AG04450 (cell line): ENCODE results near the gene B4GALNT3. TPM values are rescaled to one million over a fixed set of nuclear protein-coding genes. Genes with fewer than 3 reads are reported as not detected.
"Not testable (repeated sequence)": the region's sequence is repeated elsewhere in the genome, so short reads cannot be mapped to it uniquely, and the experiment has no call there.

Experiments used
- CTCF ChIA-PET: fragments of 300-600, 350-600 bp; formaldehyde crosslinking; extraction: SDS; loops from one replicate; lab custom pipeline; 2022; ENCODE audit warnings: antibody characterized with exemption, inconsistent platforms; lab: Charles Lee
- POLR2A ChIA-PET: fragments of 350-600 bp; formaldehyde crosslinking; extraction: SDS; loops from one replicate; lab custom pipeline; 2021; ENCODE audit warnings: antibody characterized with exemption, inconsistent platforms; lab: Yijun Ruan, JAX
- DNase-seq: peaks from one replicate; pipeline ENCODE4 v3.0.0-alpha.2; 2011; ENCODE audit warnings: low read depth, low spot score
- H3K27ac ChIP-seq: one replicate; pipeline ENCODE4 v1.5.1; 2012; ENCODE audit warnings: low read depth, low read length, control low read depth
- H3K27me3 ChIP-seq: one replicate; pipeline ENCODE4 v1.6.0; 2012; ENCODE audit warnings: low read length; ENCODE audit not compliant: control insufficient read depth, insufficient read depth
- H3K4me3 ChIP-seq: 2 replicates; pipeline ENCODE4 v1.5.1; 2011; ENCODE audit warnings: mild to moderate bottlenecking, low read depth, low read length, control low read depth
- H3K9me3 ChIP-seq: 2 replicates; pipeline ENCODE4 v1.5.1; 2012; ENCODE audit warnings: low read length; ENCODE audit not compliant: control insufficient read depth, insufficient read depth
- CTCF ChIP-seq: IDR thresholded peaks from 2 replicates; pipeline ENCODE4 v1.5.1; 2011; ENCODE audit warnings: low read depth, low read length, control low read depth, inconsistent platforms
- polyA plus RNA-seq: library from polyadenylated mRNA; depleted of rRNA; stranded (reverse); fragments of >200 nt; gene quantifications from 2 replicates; pipeline ENCODE4 v1.2.3, GENCODE V29; 2011

Gene B4GALNT3
- polyA plus RNA-seq, 1 experiment, result not detected

- Histone ChIP-seq H3K27me3 (peaks cover 7% of the 10 kb centered on the region), H3K9me3 (no peaks in the 10 kb centered on the region; the same call in 1 of the 2 replicates), H3K4me3 (no peak overlapping the region), H3K27ac (no peak overlapping the region)
- POLR2A ChIA-PET, result interaction anchor here (1.1 to 1.5 kb wide), 2 partner anchors 175 to 178 kb away, joined by 3 to 7 read pairs; partner anchors contain the start of gene WNK1
- CTCF ChIA-PET, result interaction anchor here (0.5 to 6.9 kb wide), 24 partner anchors 10 to 372 kb away, joined by 3 to 145 read pairs (median 3); partner anchors contain the start of genes RAD52 and WNK1
- DNase-seq, result no peak
- TF ChIP-seq CTCF, result no peak
Observed at GRCh38 chr12:576615-577110, 116.9 kb downstream of the B4GALNT3 start.

GRCh38 chr12:577994-578747 lies 118.4 kb downstream of the B4GALNT3 start:
- not testable (repeated sequence) for H3K9me3 ChIP-seq, H3K4me3 ChIP-seq
- CTCF ChIA-PET, result interaction anchor here (1.8 to 6.9 kb wide), 3 partner anchors 8 to 237 kb away, joined by 6 to 145 read pairs (median 55); partner anchors contain the start of gene WNK1

GRCh38 chr12:578748-579419 lies 119.1 kb downstream of the B4GALNT3 start:
- Histone ChIP-seq H3K27me3 (peaks cover 11% of the 10 kb centered on the region), H3K4me3 (no peak overlapping the region), H3K27ac (no peak overlapping the region), H3K9me3 (no peaks in the 10 kb centered on the region; the same call in 1 of the 2 replicates)
- POLR2A ChIA-PET, result interaction anchor here (0.6 kb wide), 1 partner anchor 198 kb away, joined by 7 read pairs; no protein-coding TSS in a partner anchor
- TF ChIP-seq CTCF, result no peak
- CTCF ChIA-PET, result interaction anchor here (1.8 to 6.9 kb wide), 2 partner anchors 9 to 172 kb away, joined by 6 to 145 read pairs; partner anchors contain the start of gene WNK1
- no peak for DNase-seq

More at GRCh38 chr12:577994-578747, 118.4 kb downstream of the B4GALNT3 start:
- DNase-seq, H3K27ac ChIP-seq, H3K27me3 ChIP-seq: not testable (repeated sequence)
- POLR2A ChIA-PET, result interaction anchor here (0.6 kb wide), 1 partner anchor 199 kb away, joined by 7 read pairs; no protein-coding TSS in a partner anchor

GRCh38 chr12:579420-580110 lies 119.8 kb downstream of the B4GALNT3 start:
- POLR2A ChIA-PET, result no interaction called here
- peaks cover 11% of the 10 kb centered on the region for H3K27me3 ChIP-seq
- no peak overlapping the region for H3K4me3 ChIP-seq
- H3K9me3 ChIP-seq, result no peaks in the 10 kb centered on the region; the same call in 1 of the 2 replicates
- TF ChIP-seq CTCF, result no peak
- H3K27ac ChIP-seq, result no peak overlapping the region
- no peak for DNase-seq
- CTCF ChIA-PET, result interaction anchor here (1.8 to 6.9 kb wide), 2 partner anchors 10 to 172 kb away, joined by 6 to 145 read pairs; partner anchors contain the start of gene WNK1

GRCh38 chr12:580813-581212 lies 121.1 kb downstream of the B4GALNT3 start:
- DNase-seq, result no peak
- CTCF ChIA-PET, result interaction anchor here (1.0 kb wide), 1 partner anchor 171 kb away, joined by 3 read pairs; no protein-coding TSS in a partner anchor
- POLR2A ChIA-PET, result no interaction called here

More at GRCh38 chr12:580813-581212, 121.1 kb downstream of the B4GALNT3 start:
- H3K27ac ChIP-seq, result no peak overlapping the region
- H3K9me3 ChIP-seq, result no peaks in the 10 kb centered on the region; the same call in 1 of the 2 replicates
- H3K27me3 ChIP-seq, result peaks cover 11% of the 10 kb centered on the region
- H3K4me3 ChIP-seq, result no peak overlapping the region
- TF ChIP-seq CTCF, result no peak
